HG03103 (cell line): ENCODE measurements around the gene HNMT.
"Not testable (repeated sequence)": the region's sequence is repeated elsewhere in the genome, so short reads cannot be mapped to it uniquely, and the experiment has no call there.

Experiments used
- ATAC-seq: cut with Tn5 transposase; IDR thresholded peaks from one replicate; pipeline ENCODE4 v1.9.1; 2021; ENCODE audit warnings: low read depth; ENCODE audit not compliant: unreplicated experiment

HNMT gene

GRCh38 chr2:137973280-137973679 is 9.0 kb downstream of the HNMT start:
- ATAC-seq: no peak

- ATAC-seq: no peak
Observed at GRCh38 chr2:137975280-137976271, 11.3 kb downstream of the HNMT start.

- ATAC-seq: no peak
Observed at GRCh38 chr2:137976274-137976673, 12.0 kb downstream of the HNMT start.

DNA sequence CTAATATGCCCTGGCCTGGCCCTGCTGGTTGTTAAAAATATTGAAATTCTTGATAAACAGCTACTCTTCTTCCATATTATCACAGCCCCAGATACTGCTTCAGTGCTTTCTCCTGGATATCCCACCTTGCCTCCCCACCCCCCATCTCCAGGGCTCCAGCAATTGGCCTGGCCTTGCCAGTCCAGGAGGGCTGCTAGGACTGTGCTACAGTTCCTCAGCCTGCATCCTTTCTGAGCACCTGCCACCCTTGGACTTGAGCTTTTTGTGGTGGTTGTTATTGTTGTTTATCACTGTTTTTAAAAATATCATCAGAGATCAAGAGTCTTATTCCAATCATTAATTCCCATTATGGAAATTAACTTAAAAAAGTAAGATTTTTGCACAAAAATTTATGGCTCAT is 13.5 kb downstream of the HNMT start:
- ATAC-seq: no peak

- ATAC-seq: no peak
Observed at GRCh38 chr2:137980459-137980858, 16.2 kb downstream of the HNMT start.

GRCh38 chr2:137981112-137981656 is 16.9 kb downstream of the HNMT start:
- ATAC-seq: no peak

GRCh38 chr2:137983581-137983980 is 19.3 kb downstream of the HNMT start:
- ATAC-seq: no peak

GRCh38 chr2:137986268-137986667 is 22.0 kb downstream of the HNMT start:
- no peak for ATAC-seq

DNA sequence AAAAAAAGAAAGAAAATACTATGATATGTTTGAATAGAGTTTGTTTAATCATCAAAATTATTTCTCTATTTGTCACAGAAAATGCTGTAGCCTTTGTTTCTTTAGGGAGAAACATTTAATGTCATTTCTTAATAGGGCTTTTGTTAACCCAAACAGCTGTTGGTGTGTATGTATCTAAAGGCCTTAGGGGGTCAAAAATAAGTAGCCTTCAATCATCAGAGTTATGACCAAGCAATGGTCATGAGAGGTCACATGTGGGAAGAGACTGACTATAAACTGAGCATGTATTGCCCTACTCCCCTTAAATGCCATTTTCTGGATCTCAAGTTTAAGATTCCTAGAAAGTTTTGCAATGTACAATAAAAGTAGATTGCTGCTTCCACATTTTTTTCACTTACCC is 22.7 kb downstream of the HNMT start:
- no peak for ATAC-seq

DNA sequence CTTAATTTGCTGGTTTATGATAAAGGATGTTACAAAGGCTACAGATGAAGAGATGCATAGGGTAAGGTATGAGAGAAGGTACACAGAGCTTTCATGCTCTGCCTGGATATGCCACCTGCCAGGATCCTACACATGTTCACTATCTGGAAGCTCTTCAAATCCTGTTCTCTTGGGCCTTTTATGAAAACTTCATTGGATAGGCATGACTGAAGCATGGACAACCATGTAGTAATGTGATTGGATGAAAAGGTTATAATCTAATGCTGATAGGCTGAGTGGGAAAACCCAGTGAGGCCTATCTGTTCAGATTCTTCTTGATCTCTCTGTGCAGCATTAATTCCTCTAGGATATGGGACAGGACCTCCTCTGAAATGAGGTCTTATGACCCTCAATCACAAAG is 26.8 kb downstream of the HNMT start:
- ATAC-seq: no peak

DNA sequence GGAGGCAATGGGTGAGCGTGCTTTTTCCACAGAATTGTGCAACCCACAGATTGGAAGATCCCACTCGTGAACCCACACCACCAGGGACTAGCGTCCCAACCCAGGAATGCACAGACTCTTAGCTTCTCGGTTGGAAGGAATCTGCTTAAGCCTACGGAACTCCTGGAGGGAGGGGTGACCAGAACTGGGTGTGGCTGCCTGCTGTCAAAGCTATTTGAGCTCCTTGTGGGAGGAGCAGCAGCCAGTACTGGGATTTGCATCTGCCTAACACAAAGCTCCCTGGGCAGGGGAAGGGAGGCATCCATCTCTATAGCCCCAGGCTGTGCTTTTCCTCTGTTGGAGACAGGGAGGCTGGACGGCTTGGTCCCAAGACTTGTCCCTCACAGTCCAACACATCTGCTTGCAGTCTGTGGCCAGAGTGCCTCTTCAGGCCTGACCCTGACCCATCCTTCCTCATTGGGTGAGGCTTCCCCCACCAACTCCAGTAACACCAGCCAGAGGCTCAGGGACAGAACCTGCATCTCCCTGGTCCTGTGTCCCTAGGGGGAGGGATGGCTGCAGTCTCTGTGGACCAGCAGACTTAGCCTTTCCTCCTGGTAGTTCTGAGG is 27.9 kb downstream of the HNMT start:
- no peak for ATAC-seq

GRCh38 chr2:137993715-137994476 is 29.6 kb downstream of the HNMT start:
- not testable (repeated sequence) for ATAC-seq

GRCh38 chr2:137995368-137995767 is 31.1 kb downstream of the HNMT start:
- not testable (repeated sequence) for ATAC-seq

DNA sequence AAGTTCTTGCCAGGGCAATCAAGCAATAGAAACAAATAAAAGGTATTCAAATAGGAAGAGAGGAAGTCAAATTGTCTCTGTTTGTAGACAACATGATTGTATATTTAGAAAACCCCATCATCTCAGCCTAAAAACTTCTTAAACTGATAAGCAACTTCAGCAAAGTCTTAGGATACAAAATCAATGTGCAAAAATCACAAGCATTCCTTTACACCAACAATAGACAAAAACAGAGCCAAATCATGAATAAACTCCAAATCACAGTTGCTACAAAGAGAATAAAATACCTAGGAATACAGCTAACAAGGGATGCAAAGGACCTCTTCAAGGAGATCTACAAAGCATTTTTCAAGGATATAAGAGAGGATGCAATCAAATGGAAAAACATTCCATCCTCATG is 31.9 kb downstream of the HNMT start:
- not testable (repeated sequence) for ATAC-seq

DNA sequence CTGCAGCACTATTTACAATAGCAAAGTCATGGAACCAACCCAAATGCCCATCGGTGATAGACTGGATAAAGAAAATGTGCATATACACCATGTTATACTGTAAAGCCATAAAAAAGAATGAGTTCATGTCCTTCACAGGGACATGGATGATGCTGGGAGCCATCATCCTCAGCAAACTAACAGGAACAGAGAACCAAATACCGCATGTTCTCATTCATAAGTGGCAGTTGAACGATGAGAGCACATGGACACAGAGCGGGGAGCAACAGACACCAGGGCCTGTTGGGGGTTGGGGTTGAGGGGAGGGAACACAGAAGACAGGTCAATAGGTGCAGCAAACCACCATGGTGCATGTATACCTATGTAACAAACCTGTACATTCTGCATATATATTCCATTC is 33.5 kb downstream of the HNMT start:
- ATAC-seq: no peak

- ATAC-seq: no peak
Observed at GRCh38 chr2:137998503-137998902, 34.2 kb downstream of the HNMT start.

- no peak for ATAC-seq
Observed at GRCh38 chr2:137999273-137999672, 35.0 kb downstream of the HNMT start.

- no peak for ATAC-seq
Observed at GRCh38 chr2:138000009-138000408, 35.7 kb downstream of the HNMT start.

DNA sequence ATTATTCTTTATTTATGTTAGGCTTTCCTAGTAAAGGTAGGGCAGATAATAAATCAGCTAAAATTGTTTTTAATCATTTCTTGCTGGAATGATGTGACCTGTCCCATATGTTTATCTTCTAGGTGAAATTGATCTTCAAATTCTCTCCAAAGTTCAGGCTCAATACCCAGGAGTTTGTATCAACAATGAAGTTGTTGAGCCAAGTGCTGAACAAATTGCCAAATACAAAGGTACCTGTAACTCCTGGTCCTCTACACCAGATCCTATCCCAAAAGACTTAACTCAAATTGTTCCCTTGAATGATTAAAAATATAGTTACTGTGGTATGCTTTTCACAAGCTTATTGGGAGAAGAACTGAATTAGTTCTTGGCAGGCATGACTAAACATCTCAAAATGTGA is 36.5 kb downstream of the HNMT start:
- ATAC-seq: no peak

- ATAC-seq: no peak
Observed at GRCh38 chr2:138003411-138003810, 39.1 kb downstream of the HNMT start.

DNA sequence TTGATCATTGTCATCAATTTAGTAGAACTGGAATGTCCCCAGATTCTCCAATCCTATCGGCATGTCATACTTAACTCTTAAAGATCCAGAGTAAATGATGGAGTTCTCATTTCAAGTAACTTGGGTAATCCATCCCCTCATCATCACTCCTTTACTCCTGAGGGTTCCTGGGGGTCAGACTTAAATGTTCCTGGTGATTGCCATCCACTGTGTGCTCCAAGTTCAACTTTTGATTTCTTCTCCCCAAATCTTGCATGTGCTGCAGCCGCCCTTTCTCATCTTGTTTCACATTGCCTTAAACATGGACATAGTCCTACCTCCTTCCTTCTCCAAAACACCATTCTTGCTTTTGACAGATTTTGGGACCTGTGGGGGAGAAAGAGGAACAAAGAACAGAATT is 43.2 kb downstream of the HNMT start:
- no peak for ATAC-seq
